Fibroblast of peridontal ligament (primary cell): Measurements from ENCODE around the gene SLC25A39.

Experiments used
- DNase-seq: peaks from one replicate; pipeline ENCODE4 v3.0.0-alpha.2; 2010; ENCODE audit errors: extremely low read depth

Gene SLC25A39

GRCh38 chr17:44279666-44280391 is 44.8 kb downstream of the SLC25A39 start:
- peak; percentile 49 for DNase-seq

- no peak for DNase-seq
Observed at GRCh38 chr17:44279346-44279665, 45.3 kb downstream of the SLC25A39 start.

DNA sequence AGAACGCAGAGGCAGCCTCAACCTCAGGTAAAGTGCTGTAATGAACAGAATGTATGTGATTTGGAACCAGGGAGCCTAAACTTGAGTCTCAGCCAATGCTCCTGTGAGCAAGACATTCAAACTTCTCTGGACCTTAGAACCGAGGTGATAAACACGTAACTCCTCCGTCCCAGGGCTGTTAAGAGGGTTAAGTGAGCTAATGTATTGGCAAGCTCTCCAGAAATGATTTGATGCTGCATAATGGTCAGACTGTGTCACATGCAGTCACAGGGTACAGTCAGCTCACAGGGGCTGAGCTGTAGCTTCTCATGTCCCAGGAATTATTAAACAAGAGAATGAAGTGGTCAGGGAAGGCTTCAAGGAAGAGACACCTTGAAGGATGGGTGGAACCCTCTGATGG is 46.6 kb downstream of the SLC25A39 start:
- DNase-seq: no peak

DNA sequence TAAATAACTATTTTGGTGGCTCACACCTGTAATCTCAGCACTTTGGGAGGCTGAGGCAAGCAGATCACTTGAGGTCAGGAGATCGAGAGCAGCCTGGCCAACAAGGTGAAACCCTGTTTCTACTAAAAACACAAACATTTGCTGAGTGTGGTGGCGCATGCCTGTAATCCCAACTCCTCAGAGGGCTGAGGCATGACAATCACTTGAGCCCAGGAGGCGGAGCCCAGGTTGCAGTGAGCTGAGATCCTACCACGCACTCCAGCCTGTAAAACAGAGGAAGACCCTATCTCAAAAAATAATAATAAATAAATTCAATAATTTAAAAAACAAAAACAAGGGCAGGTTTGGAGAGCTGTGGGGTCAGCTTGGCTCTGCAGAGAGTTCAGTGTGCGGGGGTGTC is 51.0 kb downstream of the SLC25A39 start:
- no peak for DNase-seq

DNA sequence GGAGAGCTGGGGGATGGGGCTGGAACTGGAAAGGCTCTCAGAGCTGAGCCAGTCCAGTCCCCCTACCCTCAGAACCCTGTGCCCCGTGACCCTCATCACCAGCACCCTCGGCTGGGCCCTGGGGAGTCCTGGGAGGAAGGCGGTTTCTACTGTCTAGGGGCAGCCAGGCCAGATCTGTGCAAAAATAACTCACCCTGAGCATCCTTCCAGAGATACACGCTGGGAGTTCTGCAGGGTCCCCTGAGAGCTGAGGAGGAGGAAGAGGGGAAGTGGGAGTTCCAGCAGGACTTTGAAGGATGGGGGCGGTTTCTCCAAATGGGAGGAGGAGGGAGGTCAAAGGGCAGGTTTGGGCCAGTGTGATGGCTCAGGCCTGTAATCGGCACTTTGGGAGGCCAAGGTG is 51.7 kb downstream of the SLC25A39 start:
- DNase-seq: no peak

- no peak for DNase-seq
Observed at GRCh38 chr17:44272321-44272951, 52.2 kb downstream of the SLC25A39 start.
